ENCODE data around the gene TMEM258.

DNA sequence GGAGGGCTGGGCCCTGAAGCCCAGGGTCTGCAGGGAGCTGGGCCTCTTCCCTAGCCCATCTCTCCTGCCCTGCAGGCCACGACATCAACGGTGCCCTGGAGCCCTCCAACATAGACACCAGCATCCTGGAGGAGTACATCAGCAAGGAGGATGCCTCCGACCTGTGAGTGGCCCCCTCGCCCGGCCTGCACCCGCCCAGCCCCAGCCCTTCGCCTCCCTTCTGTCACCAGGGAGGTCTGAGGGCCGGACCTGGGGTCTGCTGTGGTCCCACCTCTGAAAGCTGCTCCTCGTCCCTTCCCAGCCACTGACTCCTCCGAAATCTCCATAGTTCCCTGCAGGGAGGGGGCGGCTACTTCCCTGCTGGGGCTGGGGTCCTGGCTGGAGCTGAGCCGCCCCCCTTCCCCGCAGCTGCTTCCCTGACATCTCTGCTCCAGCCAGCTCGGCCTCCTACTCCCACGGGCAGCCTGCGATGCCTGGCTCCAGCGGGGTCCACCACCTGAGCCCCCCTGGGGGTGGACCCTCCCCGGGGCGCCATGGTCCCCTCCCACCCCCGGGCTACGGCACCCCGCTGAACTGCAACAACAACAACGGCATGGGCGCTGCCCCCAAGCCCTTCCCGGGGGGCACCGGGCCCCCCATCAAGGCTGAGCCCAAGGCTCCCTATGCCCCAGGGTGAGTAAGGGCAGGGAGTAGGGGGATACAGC is 26.7 kb downstream of the TMEM258 start:
- TF ChIP-seq GATA2 (IDR thresholded peaks at IDR 0.05; ENCODE audit: low read depth, low read length) (no peak), GATA3 (IDR thresholded peaks at IDR 0.05; ENCODE audit: low read depth, low read length) (no peak)
